CD4-positive, alpha-beta T cell treated with Interleukin-12 subunit alpha and Interleukin-12 subunit beta, for 1 hour (primary cell): Measurements from ENCODE around the gene SFRP5.
A peak's percentile ranks its signal among the peaks of the same experiment; 100 is the strongest.

Source experiments
- DNase-seq: peaks from one replicate; pipeline ENCODE4 v3.0.0-alpha.2; 2020

SFRP5 gene

GRCh38 chr10:97785231-97785630 is 13.4 kb upstream of the SFRP5 start:
- no peak for DNase-seq

DNA sequence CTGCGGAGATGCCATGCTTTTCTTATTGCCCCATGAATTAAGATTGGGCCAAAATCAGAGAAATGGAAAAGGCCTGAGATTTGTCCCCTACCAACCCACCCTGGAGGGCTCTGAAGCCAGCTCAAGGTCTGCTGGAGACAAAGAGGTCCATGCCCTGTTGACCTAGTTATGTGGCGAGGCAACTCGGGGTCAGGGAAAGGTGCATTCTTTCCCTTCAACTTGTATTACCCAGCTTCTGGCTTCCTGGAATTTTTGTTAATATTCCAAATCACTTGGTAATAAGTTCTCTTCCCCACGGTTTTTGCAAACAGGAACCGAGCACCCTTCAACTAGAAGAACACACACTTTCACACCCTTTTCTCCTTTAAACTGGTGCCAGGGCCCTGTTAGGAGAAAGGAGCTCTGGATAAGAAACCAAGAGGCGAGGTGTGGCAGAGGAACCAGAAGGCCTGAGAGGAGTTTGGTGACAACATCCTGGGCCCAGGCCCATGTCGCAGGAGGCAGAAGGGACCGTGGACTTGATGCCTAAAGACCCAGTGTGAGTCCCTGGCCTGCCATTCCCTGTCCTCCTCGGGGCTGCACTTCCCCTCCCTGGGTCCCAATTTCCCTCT is 12.5 kb upstream of the SFRP5 start:
- DNase-seq: no peak

GRCh38 chr10:97782455-97783228 is 10.8 kb upstream of the SFRP5 start:
- no peak for DNase-seq

DNA sequence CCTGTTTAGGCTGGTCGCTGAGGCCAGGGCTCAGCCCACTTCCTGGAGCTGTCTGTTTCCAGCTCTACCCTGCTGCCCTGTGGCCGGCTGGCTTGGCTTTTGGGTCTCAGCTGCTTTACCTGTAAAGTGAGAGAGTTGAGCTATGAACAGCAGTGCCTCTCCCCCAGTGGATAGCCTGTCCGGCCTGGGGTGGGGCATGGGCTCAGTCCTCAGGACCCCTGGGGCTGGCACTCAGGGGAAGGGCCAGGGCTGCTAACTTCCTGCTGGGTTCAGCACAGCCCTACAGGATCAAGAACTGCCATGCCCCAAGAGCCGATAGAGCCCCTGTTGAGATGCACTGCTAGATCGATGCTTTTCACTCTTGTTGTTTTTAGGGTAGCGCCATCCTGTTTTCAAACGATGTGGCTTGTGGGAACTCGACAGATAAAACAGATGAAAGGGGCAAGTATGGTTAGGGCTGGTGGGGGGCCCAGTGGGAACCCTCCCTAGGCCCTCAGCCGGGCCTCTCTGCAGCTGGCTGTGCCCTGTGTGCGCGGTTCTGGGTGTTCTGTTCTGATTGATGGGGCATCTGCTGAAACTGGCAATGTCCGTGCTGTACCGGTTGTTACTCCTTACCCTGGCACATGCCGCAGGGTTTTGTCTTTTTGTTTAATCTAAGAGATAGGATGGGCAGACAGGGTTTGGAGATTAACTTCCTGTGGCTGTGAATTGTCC is 10.0 kb upstream of the SFRP5 start:
- DNase-seq: peak; percentile 16

- DNase-seq: no peak
Measured at GRCh38 chr10:97780841-97781617, 9.2 kb upstream of the SFRP5 start.

GRCh38 chr10:97779975-97780374 is 8.2 kb upstream of the SFRP5 start:
- DNase-seq: no peak

- no peak for DNase-seq
Measured at GRCh38 chr10:97779492-97779891, 7.7 kb upstream of the SFRP5 start.

GRCh38 chr10:97778452-97779302 is 6.9 kb upstream of the SFRP5 start:
- DNase-seq: no peak

DNA sequence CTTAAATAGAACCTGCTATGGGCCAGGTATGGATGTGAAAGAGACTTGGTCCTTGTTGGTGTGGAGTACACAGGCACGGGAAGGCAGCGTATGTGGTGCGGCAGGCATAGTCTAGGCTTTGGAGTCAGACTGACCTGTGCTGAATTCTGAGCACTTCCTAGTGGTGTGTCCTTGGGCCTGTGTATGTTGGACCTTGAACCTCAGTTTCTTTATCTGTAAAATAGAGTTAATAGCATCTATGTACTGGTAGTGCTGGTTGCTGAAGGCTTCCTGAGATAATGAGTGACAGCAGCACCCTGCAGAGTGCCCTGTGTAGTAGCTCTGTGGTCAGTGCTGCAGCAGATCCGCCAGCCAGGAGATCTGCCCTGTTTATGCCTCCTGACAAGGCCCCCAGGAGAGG is 5.3 kb upstream of the SFRP5 start:
- no peak for DNase-seq

GRCh38 chr10:97774811-97775294 is 3.1 kb upstream of the SFRP5 start:
- DNase-seq: no peak

GRCh38 chr10:97773096-97773495 is 1.3 kb upstream of the SFRP5 start:
- no peak for DNase-seq

GRCh38 chr10:97771055-97771891 is 526 bp downstream of the SFRP5 start:
- DNase-seq: no peak

DNA sequence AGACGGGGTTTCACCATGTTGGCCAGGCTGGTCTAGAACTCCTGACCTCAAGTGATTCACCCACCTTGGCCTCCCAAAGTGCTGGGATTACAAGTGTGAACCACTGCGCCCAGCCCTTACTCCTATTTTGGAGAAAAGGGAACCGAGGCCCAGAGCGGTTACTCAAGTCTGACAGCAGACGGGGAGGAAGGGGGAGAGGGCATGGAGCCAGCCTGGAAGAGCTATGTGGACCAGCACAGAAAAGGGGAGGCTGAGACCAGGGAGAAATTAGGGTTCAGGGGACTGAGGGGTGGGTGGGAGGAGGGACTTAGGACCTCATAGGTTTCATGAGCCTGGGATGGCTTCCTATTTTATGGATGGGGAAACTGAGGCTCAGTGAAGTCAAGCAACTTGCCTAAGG is 1.5 kb downstream of the SFRP5 start:
- DNase-seq: no peak

DNA sequence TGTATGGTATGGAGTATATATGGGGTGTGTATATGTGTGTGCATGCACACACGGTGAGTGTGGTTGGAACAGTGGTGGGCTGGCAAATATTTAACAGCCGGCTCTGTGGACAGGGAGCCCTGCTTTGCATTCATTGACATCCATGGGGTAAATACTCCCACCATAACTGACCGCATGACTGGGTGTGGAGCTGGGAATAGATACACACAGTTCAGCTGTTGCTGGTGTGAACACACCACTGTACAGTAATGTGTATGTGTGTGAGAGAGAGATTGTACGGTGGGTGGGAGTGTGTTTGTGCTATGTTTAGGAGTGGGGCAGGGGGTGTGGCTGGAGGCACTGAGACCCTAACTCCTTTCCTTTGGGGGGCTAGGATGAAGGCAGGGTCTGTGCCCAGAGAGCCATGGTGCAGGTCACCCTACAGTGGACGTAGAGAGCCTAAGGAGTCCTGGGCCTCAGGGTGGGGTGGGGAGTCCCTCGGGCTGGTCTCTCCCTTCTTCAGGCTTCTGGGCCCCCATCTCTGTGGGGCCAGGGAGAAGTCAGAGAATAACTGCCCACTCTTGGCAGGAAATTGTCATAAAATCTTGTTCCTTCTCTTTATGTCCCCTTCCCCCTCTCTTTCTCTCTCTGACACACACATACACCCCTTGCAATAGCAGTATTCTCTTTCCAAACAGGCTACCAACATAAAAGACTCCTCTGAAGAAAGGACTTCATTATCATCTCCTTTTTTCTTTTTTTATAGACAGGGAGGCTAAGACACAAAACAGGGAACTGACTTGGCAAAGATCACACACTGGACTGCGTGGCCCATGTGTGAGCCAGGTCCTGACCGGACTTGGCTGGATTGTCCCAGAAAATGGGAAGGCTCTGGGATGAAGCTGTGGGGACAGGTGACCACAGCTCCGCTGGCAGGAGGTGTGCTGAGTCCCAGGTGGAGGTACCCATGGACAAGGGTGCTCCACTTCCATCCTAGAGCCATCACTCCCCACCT is 3.2 kb downstream of the SFRP5 start:
- DNase-seq: no peak

GRCh38 chr10:97766996-97767924 is 4.5 kb downstream of the SFRP5 start:
- DNase-seq: no peak

GRCh38 chr10:97766106-97766810 is 5.5 kb downstream of the SFRP5 start:
- DNase-seq: no peak

- DNase-seq: no peak
Measured at GRCh38 chr10:97765201-97765600, 6.6 kb downstream of the SFRP5 start.

GRCh38 chr10:97764519-97764931 is 7.3 kb downstream of the SFRP5 start:
- DNase-seq: no peak
